ENCODE measurements around the gene NMNAT2.

NMNAT2 gene

DNA sequence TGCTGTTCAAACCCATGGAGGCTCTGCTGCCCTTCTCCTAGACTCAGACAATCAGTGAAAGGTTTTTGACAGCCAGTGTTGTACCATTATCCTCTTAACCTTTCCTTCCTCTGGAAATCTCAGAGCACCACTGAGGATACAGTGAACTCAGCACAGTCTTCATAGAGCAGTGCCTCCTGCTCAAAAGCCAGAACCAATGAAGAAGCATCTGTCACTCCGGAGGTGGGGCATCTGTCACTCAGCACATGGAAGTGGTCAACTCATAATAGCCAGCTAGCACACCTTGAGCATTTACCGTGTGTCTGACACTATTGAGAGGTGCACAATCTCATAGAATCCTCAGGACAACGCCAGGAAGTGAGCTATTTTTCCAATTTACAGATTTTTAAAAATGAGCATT, 62.4 kb downstream of the NMNAT2 start:
- H3K4me2 ChIP-seq, result no peak overlapping the region

GRCh38 chr1:183355181-183355580, 63.0 kb downstream of the NMNAT2 start:
- Histone ChIP-seq H3K4me1 (ENCODE audit: low read depth, poor library complexity, severe bottlenecking) (no peaks in the 10 kb centered on the region), H3K9ac (no peak overlapping the region), H3K27ac (no peak overlapping the region), H4K20me1 (ENCODE audit: insufficient read depth) (no peaks in the 10 kb centered on the region), H3K4me3 (IDR thresholded peaks at IDR 0.05; ENCODE audit: insufficient read depth, low read depth, low read length) (no peak overlapping the region), H3K36me3 (ENCODE audit: insufficient read depth) (no peaks in the 10 kb centered on the region), H3K4me2 (no peak overlapping the region), H3K27me3 (ENCODE audit: insufficient read depth, low read depth) (no peaks in the 10 kb centered on the region), H2AFZ (ENCODE audit: low read depth) (no peak overlapping the region), H3K79me2 (ENCODE audit: insufficient read depth, low read depth) (no peaks in the 10 kb centered on the region)
- TF ChIP-seq, protein P1, sequence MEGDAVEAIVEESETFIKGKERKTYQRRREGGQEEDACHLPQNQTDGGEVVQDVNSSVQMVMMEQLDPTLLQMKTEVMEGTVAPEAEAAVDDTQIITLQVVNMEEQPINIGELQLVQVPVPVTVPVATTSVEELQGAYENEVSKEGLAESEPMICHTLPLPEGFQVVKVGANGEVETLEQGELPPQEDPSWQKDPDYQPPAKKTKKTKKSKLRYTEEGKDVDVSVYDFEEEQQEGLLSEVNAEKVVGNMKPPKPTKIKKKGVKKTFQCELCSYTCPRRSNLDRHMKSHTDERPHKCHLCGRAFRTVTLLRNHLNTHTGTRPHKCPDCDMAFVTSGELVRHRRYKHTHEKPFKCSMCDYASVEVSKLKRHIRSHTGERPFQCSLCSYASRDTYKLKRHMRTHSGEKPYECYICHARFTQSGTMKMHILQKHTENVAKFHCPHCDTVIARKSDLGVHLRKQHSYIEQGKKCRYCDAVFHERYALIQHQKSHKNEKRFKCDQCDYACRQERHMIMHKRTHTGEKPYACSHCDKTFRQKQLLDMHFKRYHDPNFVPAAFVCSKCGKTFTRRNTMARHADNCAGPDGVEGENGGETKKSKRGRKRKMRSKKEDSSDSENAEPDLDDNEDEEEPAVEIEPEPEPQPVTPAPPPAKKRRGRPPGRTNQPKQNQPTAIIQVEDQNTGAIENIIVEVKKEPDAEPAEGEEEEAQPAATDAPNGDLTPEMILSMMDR (conservative IDR thresholded peaks at IDR 0.05; ENCODE audit: low read depth, low read length), result no peak

More for the DNA sequence above, 62.4 kb downstream of the NMNAT2 start:
- no peak overlapping the region for H3K9ac ChIP-seq
- H3K79me2 ChIP-seq (ENCODE audit: insufficient read depth, low read depth), result no peaks in the 10 kb centered on the region
- no peaks in the 10 kb centered on the region for H3K36me3 ChIP-seq (ENCODE audit: insufficient read depth)
- H2AFZ ChIP-seq (ENCODE audit: low read depth), result no peak overlapping the region
- H3K4me3 ChIP-seq (IDR thresholded peaks at IDR 0.05; ENCODE audit: insufficient read depth, low read depth, low read length), result no peak overlapping the region
- no peaks in the 10 kb centered on the region for H4K20me1 ChIP-seq (ENCODE audit: insufficient read depth)
- H3K27me3 ChIP-seq (ENCODE audit: insufficient read depth, low read depth), result no peaks in the 10 kb centered on the region
- H3K4me1 ChIP-seq (ENCODE audit: low read depth, poor library complexity, severe bottlenecking), result no peaks in the 10 kb centered on the region
- TF ChIP-seq, protein P1 (conservative IDR thresholded peaks at IDR 0.05; ENCODE audit: low read depth, low read length), result no peak
- H3K27ac ChIP-seq, result no peak overlapping the region

GRCh38 chr1:183353597-183353996, 64.6 kb downstream of the NMNAT2 start:
- H2AFZ ChIP-seq (ENCODE audit: low read depth), result no peak overlapping the region
- H3K4me1 ChIP-seq (ENCODE audit: low read depth, poor library complexity, severe bottlenecking), result no peaks in the 10 kb centered on the region
- no peaks in the 10 kb centered on the region for H3K36me3 ChIP-seq (ENCODE audit: insufficient read depth)
- H3K27me3 ChIP-seq (ENCODE audit: insufficient read depth, low read depth), result no peaks in the 10 kb centered on the region
- no peak overlapping the region for H3K9ac ChIP-seq
- H3K4me2 ChIP-seq, result no peak overlapping the region
- TF ChIP-seq, protein P1 (conservative IDR thresholded peaks at IDR 0.05; ENCODE audit: low read depth, low read length), result no peak
- H3K79me2 ChIP-seq (ENCODE audit: insufficient read depth, low read depth), result no peaks in the 10 kb centered on the region
- H3K27ac ChIP-seq, result no peak overlapping the region
- H3K4me3 ChIP-seq (IDR thresholded peaks at IDR 0.05; ENCODE audit: insufficient read depth, low read depth, low read length), result no peak overlapping the region
- no peaks in the 10 kb centered on the region for H4K20me1 ChIP-seq (ENCODE audit: insufficient read depth)

DNA sequence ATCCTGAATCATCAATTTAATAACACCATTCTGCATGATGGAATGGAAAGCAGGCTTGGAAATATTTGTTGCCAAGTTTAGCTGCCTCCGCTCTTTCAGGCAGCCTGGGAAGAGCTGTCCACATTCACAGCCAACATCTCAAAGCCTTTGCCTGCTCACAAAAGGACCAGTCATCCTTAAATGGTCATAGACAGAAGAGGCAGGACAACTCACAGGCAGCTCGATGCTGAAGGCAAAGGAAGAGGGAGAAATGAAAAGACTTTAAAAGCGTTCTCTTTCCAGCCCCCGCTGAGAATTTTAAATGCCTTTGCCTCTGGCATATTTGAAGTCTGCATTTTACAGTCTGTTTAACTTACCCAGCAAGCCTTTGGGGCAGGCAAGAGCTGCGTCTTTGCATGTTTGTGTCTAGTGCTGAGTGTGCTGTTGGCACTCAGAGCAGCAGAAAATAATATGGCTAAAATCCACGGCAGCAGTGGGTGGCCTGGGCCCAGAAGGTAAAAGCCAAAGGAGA, 68.9 kb downstream of the NMNAT2 start:
- Histone ChIP-seq H3K36me3 (ENCODE audit: insufficient read depth) (no peaks in the 10 kb centered on the region), H3K4me1 (ENCODE audit: low read depth, poor library complexity, severe bottlenecking) (no peaks in the 10 kb centered on the region), H3K4me2 (no peak overlapping the region), H3K4me3 (IDR thresholded peaks at IDR 0.05; ENCODE audit: insufficient read depth, low read depth, low read length) (no peak overlapping the region), H2AFZ (ENCODE audit: low read depth) (no peak overlapping the region), H3K79me2 (ENCODE audit: insufficient read depth, low read depth) (no peaks in the 10 kb centered on the region), H3K27ac (no peak overlapping the region), H3K27me3 (ENCODE audit: insufficient read depth, low read depth) (no peaks in the 10 kb centered on the region), H4K20me1 (ENCODE audit: insufficient read depth) (no peaks in the 10 kb centered on the region), H3K9ac (no peak overlapping the region)
- TF ChIP-seq, protein P1 (conservative IDR thresholded peaks at IDR 0.05; ENCODE audit: low read depth, low read length), result no peak

All from KMS-11 (cell line).